ENCODE measurements around the gene NAA16.

DNA sequence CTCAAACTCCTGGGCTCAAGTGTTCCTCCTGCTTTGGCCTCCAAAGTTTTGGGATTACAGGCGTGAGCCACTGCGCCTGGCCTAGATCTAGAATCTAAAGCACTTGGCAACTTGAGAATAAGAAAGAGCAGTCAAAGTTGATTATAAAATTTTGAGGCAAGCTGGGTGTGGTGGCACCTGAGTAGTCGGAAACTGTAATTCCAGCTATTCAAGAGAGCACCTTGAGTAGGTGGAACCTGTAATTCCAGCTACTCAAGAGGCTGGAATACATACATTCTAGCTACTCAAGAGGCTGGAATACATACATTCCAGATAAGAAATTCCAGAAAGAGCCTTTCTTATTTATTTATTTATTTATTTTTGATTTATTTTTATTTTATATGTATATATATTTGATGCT lies 8.3 kb upstream of the NAA16 start:
- no peak for TF ChIP-seq STAT1 (conservative IDR thresholded peaks at IDR 0.05)
- TF ChIP-seq RFX5 (IDR thresholded peaks at IDR 0.05; ENCODE audit: low read depth, low read length), result no peak
- no peak for TF ChIP-seq TAF1 (IDR thresholded peaks at IDR 0.05; ENCODE audit: borderline replicate concordance, low read depth, low read length)
- TF ChIP-seq, protein P1, sequence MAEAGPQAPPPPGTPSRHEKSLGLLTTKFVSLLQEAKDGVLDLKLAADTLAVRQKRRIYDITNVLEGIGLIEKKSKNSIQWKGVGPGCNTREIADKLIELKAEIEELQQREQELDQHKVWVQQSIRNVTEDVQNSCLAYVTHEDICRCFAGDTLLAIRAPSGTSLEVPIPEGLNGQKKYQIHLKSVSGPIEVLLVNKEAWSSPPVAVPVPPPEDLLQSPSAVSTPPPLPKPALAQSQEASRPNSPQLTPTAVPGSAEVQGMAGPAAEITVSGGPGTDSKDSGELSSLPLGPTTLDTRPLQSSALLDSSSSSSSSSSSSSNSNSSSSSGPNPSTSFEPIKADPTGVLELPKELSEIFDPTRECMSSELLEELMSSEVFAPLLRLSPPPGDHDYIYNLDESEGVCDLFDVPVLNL (IDR thresholded peaks at IDR 0.05; ENCODE audit: low read depth, low read length), result no peak
- TF ChIP-seq, protein P2, sequence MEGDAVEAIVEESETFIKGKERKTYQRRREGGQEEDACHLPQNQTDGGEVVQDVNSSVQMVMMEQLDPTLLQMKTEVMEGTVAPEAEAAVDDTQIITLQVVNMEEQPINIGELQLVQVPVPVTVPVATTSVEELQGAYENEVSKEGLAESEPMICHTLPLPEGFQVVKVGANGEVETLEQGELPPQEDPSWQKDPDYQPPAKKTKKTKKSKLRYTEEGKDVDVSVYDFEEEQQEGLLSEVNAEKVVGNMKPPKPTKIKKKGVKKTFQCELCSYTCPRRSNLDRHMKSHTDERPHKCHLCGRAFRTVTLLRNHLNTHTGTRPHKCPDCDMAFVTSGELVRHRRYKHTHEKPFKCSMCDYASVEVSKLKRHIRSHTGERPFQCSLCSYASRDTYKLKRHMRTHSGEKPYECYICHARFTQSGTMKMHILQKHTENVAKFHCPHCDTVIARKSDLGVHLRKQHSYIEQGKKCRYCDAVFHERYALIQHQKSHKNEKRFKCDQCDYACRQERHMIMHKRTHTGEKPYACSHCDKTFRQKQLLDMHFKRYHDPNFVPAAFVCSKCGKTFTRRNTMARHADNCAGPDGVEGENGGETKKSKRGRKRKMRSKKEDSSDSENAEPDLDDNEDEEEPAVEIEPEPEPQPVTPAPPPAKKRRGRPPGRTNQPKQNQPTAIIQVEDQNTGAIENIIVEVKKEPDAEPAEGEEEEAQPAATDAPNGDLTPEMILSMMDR (IDR thresholded peaks at IDR 0.05 in 2 of 3, conservative IDR thresholded peaks at IDR 0.05 in 1 of 3; ENCODE audit: control insufficient read depth in 2 of 3, extremely low read depth in 1 of 3, insufficient read depth in 1 of 3, low read depth in 3 of 3, low read length in 3 of 3), result no peak
- no peak for TF ChIP-seq CREM (IDR thresholded peaks at IDR 0.05; ENCODE audit: low read depth)

All from GM12878 (cell line).